NCI-H345 treated with DMSO at 0.1 percent for 48 hours (cell line): ENCODE results near the gene JCAD.
"Not testable (repeated sequence)": the region's sequence is repeated elsewhere in the genome, so short reads cannot be mapped to it uniquely, and the experiment has no call there.

Experiments
- DNase-seq: peaks from one replicate; lab custom pipeline; 2025; ENCODE audit not compliant: unreplicated experiment; lab: John Stamatoyannopoulos, UW

JCAD gene

DNA sequence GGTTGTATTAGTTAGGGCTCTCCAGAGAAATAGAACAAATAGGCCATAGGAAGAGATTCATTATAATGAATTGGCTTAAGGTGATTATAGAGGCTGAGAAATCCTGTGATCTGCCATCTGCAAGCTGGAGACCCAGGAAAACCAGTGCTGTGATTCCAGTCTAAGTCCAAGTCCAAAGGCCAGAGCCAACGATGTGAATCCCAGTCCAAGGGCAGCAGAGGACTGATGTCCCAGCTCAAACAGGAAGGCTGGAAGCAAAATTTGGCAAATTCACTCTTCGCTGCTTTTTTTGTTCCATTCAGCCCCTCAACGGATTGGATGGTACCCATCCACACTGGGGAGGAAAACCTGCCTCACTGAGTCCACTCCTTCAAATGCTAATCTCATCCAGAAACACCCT, 68.0 kb downstream of the JCAD start:
- DNase-seq, result no peak

DNA sequence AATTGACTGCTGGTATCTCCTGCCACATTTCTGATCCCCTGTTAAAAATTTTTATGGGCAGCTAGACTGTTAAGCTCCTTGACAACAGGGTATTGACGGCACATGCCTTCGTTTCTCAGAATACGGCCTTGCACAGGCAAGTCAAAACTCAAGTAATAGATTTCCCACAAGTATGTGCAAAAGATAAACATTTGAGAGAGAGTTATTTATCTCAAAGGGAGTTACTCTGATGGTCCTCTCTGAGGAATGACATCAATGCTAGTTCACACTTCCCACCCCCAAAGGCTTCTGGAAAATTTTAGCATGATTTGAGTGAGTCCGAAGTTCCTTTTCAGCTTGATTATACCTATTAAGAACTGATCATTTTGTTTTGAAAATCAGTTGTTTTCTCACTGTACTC, 71.9 kb downstream of the JCAD start:
- no peak for DNase-seq

DNA sequence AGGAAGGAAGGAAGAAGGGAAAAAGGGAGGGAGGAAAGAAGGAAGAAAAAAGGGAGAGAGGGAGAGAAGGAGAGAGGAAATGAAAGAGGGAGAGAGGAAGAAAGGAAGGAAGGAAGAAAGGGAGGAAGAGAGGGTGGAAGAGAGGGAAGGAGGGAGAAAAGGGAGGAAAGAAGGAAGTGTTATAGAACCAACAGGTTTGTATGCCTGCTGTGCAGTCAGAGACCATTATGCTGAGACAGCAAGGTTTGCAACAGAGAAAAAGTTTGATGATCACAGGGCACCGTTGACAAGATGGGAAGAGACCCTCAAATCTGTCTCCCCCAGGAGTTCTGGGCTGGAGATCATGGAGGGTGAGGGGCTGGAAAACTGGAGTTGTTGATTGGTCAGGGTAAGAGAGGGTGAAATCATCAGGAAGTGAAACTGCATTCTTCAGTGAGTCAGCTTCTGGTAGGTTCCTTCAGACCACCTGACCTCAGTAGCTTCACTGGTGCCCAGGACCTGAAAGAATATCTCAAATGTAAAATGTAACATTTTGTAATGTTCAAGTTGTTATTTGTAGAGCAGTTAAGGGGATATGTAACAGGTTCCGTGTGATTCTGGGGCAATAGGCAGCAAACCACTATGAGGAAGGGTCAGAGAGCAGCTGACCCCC, 76.3 kb downstream of the JCAD start:
- DNase-seq, result no peak

DNA sequence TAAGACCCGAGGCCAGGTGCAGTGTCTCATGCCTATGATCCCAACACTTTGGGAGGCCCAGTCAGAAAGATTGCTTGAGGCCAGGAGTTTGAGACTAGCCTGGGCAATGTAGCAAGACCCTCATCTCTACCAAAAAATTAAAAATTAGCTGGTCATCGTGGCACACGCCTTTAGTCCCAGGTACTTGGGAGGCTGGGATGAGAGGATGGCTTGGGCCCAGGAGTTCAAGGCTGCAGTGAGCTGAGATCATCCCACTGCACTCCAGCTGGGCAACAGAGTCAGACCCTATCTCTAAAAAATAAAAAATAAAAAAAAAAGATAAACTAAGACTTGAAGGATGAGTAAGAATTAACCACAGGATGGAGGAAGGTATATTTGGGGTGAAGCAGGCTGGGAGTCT, 77.9 kb downstream of the JCAD start:
- no peak for DNase-seq

DNA sequence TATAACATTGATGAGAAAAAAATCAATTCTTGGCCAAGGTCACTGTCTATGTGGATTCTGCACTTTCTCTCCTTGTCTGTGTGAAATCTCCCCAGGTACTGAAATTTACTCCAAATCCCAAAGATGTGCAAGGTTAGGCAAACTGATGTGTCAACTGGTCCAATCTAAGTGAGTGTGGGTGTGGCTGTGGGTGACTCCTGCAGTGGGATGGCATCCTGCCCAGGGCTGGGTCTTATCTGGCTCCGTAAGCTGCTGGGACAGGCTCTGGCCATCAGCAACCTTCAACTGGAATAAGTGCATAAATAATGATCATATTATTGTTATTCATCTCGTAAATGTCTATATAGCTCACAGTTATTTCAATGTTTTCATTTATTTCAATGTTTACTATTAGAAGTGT, 79.3 kb downstream of the JCAD start:
- no peak for DNase-seq

DNA sequence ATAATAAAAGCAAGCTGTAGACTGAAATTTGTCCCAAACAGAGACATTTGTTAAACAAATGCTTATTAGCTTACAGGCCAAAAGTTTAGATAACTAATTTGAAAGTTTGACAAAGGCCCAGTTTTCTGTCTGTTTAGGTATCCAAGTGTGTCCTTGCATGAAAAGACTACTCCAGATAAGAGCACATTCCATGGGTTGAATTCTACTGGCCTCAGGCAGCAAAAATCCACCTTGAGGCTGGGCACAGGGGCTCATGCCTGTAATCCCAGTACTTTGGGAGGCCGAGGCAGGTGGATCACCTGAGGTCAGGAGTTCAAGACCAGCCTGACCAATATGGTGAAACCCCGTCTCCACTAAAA, 80.0 kb downstream of the JCAD start:
- DNase-seq, result not testable (repeated sequence)

DNA sequence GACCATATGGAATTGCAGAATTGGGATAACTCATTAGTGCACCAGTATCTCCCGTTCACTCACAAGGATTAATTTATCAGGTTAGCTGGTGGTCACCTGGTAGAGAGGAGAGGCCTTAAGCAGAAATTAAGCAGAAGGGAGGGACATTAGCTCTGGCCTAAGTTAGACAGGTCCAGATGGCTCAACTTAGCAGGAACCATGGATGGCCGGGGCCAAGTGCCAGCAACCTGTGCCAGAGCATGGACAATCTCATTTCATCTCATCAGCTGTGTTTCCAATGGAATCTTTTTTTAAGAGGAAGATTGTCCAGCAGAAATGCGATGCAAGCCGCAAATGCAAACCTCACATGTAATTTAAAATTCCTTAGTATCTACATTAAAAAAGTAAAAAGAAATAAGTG, 82.2 kb downstream of the JCAD start:
- DNase-seq, result no peak

DNA sequence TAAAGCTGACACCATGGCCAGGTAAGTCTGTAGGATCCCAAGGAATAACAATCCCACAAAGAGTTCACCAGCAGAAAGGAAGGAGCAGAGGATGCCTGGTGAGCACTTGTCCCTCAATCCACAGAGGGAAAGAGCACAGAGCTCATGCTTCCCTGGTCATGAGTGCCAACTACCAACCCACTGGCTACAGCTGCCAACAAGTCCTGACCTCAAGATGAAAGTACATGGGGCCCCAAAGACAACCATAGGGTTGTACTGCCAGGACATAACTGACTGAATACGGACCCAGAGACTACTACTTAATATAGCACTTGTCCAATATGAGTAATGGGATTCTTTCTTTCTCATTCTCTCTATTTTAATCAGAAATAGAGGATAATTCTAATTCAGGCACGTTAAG, 83.3 kb downstream of the JCAD start:
- no peak for DNase-seq

DNA sequence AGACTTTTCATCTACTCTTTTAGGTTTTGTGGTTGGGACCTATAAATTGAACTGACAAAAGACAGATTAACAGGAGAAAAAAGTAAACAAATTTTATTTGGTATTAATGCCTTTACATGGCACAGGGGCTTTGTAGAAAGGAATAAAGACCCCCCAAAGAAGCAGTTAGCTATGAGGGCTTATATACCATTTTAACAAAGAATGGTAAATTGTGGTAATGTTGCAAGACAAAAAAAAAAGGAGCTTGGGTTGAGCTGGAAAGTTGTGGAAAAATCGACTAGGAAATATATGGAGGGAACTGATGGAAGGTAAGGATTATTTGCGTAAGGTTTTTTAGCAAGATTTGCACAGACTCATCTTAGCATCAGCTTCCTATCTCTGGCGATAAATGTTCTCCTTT, 84.6 kb downstream of the JCAD start:
- no peak for DNase-seq

DNA sequence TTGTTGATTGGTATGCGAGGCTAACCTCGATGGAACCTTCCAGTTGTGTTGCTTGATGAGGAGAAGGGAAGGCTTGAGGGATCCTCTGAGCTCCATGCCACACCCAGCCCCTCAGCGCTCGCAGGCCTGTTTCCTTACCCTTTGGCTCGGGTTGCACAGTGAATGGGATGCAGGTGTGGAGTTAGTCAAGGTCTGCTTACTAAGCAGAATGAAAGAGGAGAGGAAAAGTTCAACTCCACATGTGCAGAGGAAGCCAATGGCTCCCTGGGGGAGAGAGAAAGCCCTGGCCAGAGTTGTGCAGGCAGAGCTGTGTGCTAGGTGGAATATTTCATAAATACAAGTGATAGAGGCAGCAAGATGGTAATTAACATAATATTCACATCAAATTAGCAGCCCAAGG, 85.5 kb downstream of the JCAD start:
- no peak for DNase-seq

DNA sequence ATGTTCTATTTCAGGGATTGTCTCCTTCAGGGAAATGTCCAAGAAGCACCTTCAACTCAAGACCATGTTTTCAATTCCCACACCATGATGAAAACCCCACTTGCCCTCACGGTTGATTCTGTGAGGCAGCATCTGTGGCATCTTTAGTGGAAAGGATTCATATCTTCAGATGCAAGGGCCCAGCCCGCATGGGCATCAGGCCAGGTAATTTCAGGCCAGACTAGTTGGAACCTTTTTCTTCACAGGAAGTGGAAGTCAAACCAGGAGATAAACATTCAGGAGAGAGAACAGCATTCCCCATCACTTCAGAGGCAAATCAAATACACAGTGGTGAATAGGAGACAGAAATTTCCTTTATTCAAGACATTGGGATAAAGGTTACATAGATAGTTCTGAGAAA, 88.8 kb downstream of the JCAD start:
- DNase-seq, result no peak

DNA sequence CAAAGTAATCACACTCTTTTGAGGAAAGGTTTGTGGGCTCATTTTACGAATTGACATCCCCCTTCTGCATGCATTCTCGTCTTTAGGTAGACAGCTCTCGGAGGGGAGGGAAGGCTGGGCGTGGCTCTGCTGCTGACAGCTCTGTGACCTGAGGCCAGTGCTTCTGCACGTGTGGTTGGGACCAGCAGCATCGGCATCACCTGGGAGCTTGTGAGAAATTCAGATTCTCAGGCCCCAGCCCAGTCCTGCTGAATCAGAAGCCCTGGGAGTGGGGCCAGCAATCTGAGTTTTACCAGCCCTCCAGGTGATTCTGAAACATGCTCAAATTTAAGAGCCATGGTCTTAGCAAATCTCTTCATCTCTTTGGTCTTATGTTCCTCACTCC, 89.4 kb downstream of the JCAD start:
- no peak for DNase-seq

DNA sequence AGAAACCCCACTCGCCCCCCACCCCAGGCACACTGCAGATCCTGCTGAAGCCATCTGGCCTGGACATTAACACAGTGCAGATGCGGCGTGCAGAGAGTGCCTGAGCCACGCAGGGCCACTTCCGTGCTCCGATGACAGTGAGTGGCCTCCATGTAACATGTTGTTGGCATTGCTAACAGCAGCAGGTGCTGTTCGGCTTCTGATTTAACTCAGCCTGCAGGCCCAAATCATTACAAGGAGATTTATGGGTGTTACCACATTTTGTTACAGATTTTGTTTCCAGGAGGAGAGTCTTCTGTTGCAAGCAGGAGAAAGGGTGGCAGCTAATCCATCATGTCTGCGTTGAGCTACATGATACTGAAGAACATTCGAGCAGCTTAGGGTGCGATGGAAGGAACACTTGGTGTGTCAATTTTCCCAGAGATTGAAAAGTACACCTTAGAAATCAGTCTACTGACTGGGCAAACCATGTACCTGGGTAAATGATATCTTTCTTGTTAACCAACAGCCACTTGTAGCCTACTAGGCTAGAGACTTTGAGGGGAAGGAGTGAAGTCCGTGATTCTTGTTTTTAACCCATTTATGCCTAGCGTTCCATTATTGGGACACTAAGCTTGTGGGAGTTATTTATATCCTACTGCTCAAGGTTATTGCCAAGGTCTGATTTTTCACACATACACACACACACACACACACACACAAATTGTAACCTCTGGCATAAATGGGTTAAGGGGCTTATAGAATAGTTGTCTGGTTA, 90.0 kb downstream of the JCAD start:
- DNase-seq, result no peak

DNA sequence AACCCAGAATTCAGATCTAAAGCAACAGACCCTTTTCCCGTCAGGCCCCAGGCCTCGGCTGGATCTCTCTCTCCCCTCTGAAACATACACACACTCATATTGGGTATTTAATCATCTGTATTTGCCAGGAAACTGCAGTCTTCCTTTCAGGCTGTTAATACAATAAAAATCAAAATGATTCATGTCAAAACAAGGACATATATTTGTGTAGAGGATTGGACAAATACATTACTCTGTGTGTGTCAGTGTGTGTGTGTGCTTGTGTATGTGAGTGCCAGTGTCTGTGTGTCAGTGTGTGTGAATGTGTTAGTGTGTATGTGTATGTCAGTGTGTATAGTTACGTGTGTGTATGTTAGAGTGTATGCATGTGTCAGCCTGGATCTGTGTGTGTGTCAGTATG, 90.8 kb downstream of the JCAD start:
- DNase-seq, result no peak

DNA sequence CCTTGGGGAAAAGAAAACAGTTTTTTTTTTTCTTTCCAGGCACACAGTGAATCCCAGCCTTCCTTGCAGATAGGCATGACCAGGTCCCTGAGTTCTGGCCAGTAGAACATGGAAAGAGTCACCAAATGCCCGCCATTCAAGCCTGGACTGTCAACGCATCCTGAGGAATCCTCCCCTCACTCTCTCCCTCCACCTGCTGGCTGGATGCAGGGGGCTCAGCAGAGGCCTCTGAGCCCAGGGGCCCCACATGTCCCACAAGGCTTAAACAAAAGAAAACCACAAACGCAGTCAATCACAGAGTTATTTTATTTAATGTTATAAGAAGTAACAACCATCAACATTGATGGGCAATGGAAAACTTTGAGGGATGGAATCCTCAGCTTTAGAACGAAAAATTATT, 93.1 kb downstream of the JCAD start:
- no peak for DNase-seq
